HEK293T (cell line): Measurements from ENCODE around the gene WDR27.

Source experiments
- CTCF ChIA-PET: fragments of 350-600 bp; formaldehyde crosslinking; extraction: SDS; loops from one replicate; lab custom pipeline; 2021; ENCODE audit warnings: antibody characterized with exemption, inconsistent platforms; lab: Yijun Ruan, JAX
- POLR2A ChIA-PET: fragments of 350-600 bp; formaldehyde crosslinking; extraction: SDS; loops from one replicate; lab custom pipeline; 2020; ENCODE audit warnings: antibody characterized with exemption, inconsistent platforms; lab: Yijun Ruan, JAX
- DNase-seq: peaks from one replicate; pipeline ENCODE4 v3.0.0; 2012; ENCODE audit warnings: mixed read lengths; ENCODE audit errors: extremely low spot score
- ARNT ChIP-seq: fragments of 450-650 bp; IDR thresholded peaks from 2 replicates; pipeline ENCODE4 v1.6.1; 2017; ENCODE audit warnings: mild to moderate bottlenecking
- BHLHE40 ChIP-seq: fragments of 450-650 bp; IDR thresholded peaks from 2 replicates; pipeline ENCODE4 v1.6.1; 2016; ENCODE audit warnings: mild to moderate bottlenecking, moderate library complexity, borderline replicate concordance
- CTBP1 ChIP-seq: fragments of 450-650 bp; IDR thresholded peaks from 2 replicates; pipeline ENCODE4 v1.6.1; 2016; ENCODE audit warnings: borderline replicate concordance
- ELF4 ChIP-seq: fragments of 450-650 bp; IDR thresholded peaks from 2 replicates; pipeline ENCODE4 v1.6.1; 2017; ENCODE audit warnings: antibody characterized with exemption
- FOXA1 ChIP-seq: fragments of 450-650 bp; IDR thresholded peaks from 2 replicates; pipeline ENCODE4 v1.6.1; 2016; ENCODE audit warnings: mild to moderate bottlenecking
- FOXK2 ChIP-seq: fragments of 450-650 bp; IDR thresholded peaks from 2 replicates; pipeline ENCODE4 v1.6.1; 2016; ENCODE audit warnings: mild to moderate bottlenecking
- FOXM1 ChIP-seq: fragments of 450-650 bp; IDR thresholded peaks from 2 replicates; pipeline ENCODE4 v1.6.1; 2017; ENCODE audit warnings: mild to moderate bottlenecking, borderline replicate concordance
- HDGF ChIP-seq: fragments of 450-650 bp; IDR thresholded peaks from 2 replicates; pipeline ENCODE4 v1.6.1; 2017; ENCODE audit warnings: antibody characterized with exemption, borderline replicate concordance
- L3MBTL2 ChIP-seq: fragments of 450-650 bp; conservative IDR thresholded peaks from 2 replicates; pipeline ENCODE4 v1.6.1; 2016; ENCODE audit warnings: mild to moderate bottlenecking
- LEF1 ChIP-seq: fragments of 450-650 bp; IDR thresholded peaks from 2 replicates; pipeline ENCODE4 v1.6.1; 2017; ENCODE audit warnings: mild to moderate bottlenecking, borderline replicate concordance
- NFRKB ChIP-seq: fragments of 450-650 bp; IDR thresholded peaks from 2 replicates; pipeline ENCODE4 v1.6.1; 2016; ENCODE audit warnings: mild to moderate bottlenecking, moderate library complexity
- SP1 ChIP-seq: fragments of 450-650 bp; IDR thresholded peaks from 2 replicates; pipeline ENCODE4 v1.6.1; 2017
- SUZ12 ChIP-seq: fragments of 450-650 bp; IDR thresholded peaks from 2 replicates; pipeline ENCODE4 v1.6.1; 2016; ENCODE audit warnings: mild to moderate bottlenecking
- TARDBP ChIP-seq: fragments of 450-650 bp; IDR thresholded peaks from 2 replicates; pipeline ENCODE4 v1.6.1; 2016
- ZNF384 ChIP-seq: fragments of 450-650 bp; IDR thresholded peaks from 2 replicates; pipeline ENCODE4 v1.6.1; 2016
- TF ChIP-seq, protein P1 (sequence below): fragments of 450-650 bp; IDR thresholded peaks from 2 replicates; pipeline ENCODE4 v1.6.1; 2016

Gene WDR27

DNA sequence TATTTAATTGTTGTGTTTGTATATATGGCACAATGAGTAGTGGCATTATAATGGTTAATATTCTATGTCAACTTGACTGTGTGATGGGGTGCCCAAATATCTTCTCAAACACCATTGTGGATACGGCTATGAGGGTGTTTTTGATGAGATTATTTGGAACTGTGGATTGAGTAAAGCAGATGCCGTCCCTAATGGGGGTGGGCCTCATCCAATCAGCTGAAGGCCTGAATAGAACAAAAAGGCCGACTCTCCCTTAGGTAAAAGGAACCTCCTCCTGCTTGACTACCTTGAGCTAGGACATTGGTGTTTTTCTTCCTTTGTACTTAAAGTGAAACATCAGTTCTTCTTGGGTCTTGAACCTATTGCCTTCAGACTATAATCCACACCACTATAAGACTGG lies 207.8 kb downstream of the WDR27 start:
- POLR2A ChIA-PET, result no interaction called here

DNA sequence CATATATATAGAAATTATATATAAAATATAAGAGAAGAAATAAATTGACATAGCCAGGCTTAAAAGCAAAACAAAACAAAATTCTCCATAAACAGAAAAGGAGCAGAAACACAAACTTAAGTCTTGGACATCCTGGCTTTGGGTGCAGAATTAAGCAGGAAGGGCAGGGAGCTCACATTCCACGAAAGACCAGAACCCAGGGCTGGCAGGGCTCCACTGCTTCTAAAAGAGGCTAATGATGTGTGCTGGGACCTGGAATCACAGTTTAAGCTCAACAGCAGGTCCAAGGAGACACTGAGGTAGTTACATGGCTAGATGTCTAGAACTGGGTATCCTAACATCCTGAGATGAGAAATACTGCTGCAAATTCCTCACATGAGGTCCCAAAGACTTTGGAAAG lies 210.3 kb downstream of the WDR27 start:
- no peak for TF ChIP-seq CTBP1
- TF ChIP-seq FOXA1, result no peak
- no peak for TF ChIP-seq NFRKB
- TF ChIP-seq ARNT, result no peak
- no peak for TF ChIP-seq FOXK2
- TF ChIP-seq HDGF, result no peak
- no peak for TF ChIP-seq SP1
- ChIA-PET CTCF (interaction anchor here (0.7 kb wide), 1 partner anchor 34 kb away, joined by 5 read pairs; no protein-coding TSS in a partner anchor), POLR2A (no interaction called here)
- DNase-seq, result no peak

More for the DNA sequence above, 207.8 kb downstream of the WDR27 start:
- CTCF ChIA-PET, result no interaction called here
- no peak for DNase-seq
- no peak for TF ChIP-seq FOXA1
- no peak for TF ChIP-seq ELF4
- TF ChIP-seq FOXM1, result no peak
- TF ChIP-seq FOXK2, result no peak
- TF ChIP-seq HDGF, result no peak
- TF ChIP-seq LEF1, result no peak
- TF ChIP-seq, protein P1, sequence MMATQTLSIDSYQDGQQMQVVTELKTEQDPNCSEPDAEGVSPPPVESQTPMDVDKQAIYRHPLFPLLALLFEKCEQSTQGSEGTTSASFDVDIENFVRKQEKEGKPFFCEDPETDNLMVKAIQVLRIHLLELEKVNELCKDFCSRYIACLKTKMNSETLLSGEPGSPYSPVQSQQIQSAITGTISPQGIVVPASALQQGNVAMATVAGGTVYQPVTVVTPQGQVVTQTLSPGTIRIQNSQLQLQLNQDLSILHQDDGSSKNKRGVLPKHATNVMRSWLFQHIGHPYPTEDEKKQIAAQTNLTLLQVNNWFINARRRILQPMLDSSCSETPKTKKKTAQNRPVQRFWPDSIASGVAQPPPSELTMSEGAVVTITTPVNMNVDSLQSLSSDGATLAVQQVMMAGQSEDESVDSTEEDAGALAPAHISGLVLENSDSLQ, result no peak
- TF ChIP-seq CTBP1, result no peak
- no peak for TF ChIP-seq SP1

DNA sequence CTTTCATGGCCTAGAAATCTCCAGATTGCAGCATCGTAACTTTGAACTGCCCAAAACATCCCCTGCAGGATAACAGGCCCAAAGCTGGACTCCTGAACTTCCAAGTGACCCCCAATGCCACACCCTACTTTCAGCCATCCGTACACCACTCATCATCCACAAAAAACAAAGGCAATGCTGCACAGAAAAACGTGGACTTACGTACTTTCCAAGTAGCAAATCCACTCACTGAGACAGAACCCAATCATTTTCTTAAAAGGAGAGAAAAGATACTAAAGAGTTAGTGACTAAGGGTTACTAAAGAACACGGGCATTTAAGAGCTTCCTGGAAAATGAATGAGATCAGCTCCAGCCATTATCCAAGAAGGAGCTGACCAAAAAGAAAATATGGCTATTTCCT lies 211.0 kb downstream of the WDR27 start:
- TF ChIP-seq, protein P1, result no peak
- no peak for TF ChIP-seq NFRKB
- TF ChIP-seq FOXA1, result no peak
- no peak for TF ChIP-seq BHLHE40
- TF ChIP-seq ELF4, result no peak
- TF ChIP-seq HDGF, result no peak
- TF ChIP-seq SUZ12, result no peak
- TF ChIP-seq FOXM1, result no peak
- no peak for TF ChIP-seq ARNT
- TF ChIP-seq TARDBP, result no peak
- TF ChIP-seq L3MBTL2, result no peak
- no peak for TF ChIP-seq FOXK2
- TF ChIP-seq CTBP1, result no peak
- no peak for TF ChIP-seq LEF1
- TF ChIP-seq SP1, result no peak
- no peak for TF ChIP-seq ZNF384
- DNase-seq, result no peak
- CTCF ChIA-PET, result no interaction called here
- POLR2A ChIA-PET, result no interaction called here

- TF ChIP-seq, protein P1, result no peak
- TF ChIP-seq ARNT, result no peak
- TF ChIP-seq SP1, result no peak
- TF ChIP-seq ELF4, result no peak
- TF ChIP-seq HDGF, result no peak
- TF ChIP-seq BHLHE40, result no peak
- TF ChIP-seq TARDBP, result no peak
- TF ChIP-seq CTBP1, result no peak
- no peak for TF ChIP-seq FOXM1
- TF ChIP-seq NFRKB, result no peak
- TF ChIP-seq FOXK2, result no peak
- no peak for TF ChIP-seq LEF1
- TF ChIP-seq SUZ12, result no peak
- TF ChIP-seq ZNF384, result no peak
- no peak for TF ChIP-seq FOXA1
- no peak for TF ChIP-seq L3MBTL2
- POLR2A ChIA-PET, result no interaction called here
- no peak for DNase-seq
- CTCF ChIA-PET, result no interaction called here
Measured at GRCh38 chr6:169490246-169490641, 211.6 kb downstream of the WDR27 start.

DNA sequence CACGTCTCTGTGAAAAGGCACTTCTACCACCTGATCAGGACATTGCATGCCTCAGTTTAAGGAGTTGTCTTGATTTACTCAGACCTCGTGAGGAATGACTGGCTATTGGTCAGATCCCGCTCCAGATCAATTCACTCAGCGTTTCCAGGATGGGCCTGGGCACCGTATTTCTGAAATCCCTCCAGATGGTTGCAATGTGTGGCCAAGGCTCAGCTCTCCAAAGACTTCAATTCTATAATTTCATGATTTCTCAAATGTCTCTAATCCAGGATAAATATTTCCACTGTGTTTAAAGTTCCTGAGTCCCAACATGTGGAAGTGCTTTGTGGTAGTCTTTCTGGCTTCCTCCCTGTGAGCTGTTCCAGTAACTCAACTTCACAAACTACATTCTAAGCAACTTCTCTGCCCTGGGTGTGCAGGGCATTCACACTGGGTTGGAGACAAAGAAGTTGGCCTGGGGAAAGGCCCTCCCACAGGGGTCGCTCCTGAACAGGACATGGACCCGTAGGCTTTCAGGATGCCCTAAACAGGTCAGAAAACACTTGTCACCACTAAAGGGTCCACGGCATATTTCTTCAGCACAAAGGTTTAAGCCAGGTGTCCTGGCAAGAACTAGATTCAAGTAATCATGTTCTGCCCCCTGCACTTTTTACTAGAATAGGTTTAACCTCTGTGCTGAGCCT lies 212.1 kb downstream of the WDR27 start:
- POLR2A ChIA-PET, result no interaction called here
- TF ChIP-seq BHLHE40 (no peak), ARNT (no peak), FOXA1 (no peak), HDGF (no peak), NFRKB (no peak), TARDBP (no peak), LEF1 (no peak), ELF4 (no peak), FOXM1 (no peak), SP1 (no peak), CTBP1 (no peak), SUZ12 (no peak), ZNF384 (no peak), L3MBTL2 (no peak), FOXK2 (no peak)
- TF ChIP-seq, protein P1, result no peak
- CTCF ChIA-PET, result no interaction called here
- no peak for DNase-seq
